ENCODE results near the gene CENPL. TPM values are rescaled to one million over a fixed set of nuclear protein-coding genes. Genes with fewer than 3 reads are reported as not detected.

The CENPL gene
- total and polyA plus RNA-seq, 9 of the 15 experiments (the other 6 are each of a cell fraction or from before 2014, with no cell fraction given): 33.0 to 52.7 (median 39.7) TPM

DNA sequence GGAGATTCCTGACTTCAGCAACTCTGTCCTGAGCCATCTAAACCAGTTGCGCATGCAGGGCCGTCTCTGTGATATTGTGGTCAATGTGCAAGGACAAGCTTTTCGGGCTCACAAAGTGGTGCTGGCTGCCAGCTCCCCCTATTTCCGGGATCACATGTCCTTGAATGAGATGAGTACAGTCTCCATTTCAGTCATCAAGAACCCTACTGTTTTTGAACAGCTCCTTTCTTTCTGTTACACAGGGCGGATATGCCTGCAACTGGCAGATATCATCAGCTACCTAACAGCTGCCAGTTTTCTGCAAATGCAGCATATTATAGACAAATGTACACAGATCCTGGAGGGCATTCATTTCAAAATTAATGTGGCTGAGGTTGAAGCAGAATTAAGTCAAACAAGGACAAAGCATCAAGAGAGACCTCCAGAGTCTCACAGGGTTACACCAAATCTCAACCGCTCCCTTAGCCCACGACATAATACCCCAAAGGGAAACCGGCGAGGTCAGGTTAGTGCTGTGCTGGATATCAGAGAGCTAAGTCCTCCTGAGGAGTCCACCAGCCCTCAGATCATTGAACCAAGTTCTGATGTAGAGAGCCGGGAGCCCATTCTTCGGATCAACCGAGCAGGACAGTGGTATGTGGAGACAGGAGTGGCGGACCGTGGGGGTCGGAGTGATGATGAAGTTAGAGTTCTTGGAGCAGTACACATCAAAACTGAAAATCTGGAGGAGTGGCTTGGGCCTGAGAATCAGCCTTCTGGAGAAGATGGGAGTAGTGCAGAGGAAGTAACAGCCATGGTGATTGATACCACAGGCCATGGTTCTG lies 45.8 kb upstream of the CENPL start (continued):
- TF ChIP-seq, protein P1, sequence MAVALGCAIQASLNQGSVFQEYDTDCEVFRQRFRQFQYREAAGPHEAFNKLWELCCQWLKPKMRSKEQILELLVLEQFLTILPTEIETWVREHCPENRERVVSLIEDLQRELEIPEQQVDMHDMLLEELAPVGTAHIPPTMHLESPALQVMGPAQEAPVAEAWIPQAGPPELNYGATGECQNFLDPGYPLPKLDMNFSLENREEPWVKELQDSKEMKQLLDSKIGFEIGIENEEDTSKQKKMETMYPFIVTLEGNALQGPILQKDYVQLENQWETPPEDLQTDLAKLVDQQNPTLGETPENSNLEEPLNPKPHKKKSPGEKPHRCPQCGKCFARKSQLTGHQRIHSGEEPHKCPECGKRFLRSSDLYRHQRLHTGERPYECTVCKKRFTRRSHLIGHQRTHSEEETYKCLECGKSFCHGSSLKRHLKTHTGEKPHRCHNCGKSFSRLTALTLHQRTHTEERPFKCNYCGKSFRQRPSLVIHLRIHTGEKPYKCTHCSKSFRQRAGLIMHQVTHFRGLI (CRISPR knock-in tag; IDR thresholded peaks at IDR 0.05): no peak
- TF ChIP-seq ETV5 (CRISPR knock-in tag; IDR thresholded peaks at IDR 0.05; ENCODE audit: low read depth) (peak; percentile 22; the same call in 1 of the 2 replicates), NUFIP1 (IDR thresholded peaks at IDR 0.05; ENCODE audit: partially characterized antibody) (no peak), FOXM1 (IDR thresholded peaks at IDR 0.05; ENCODE audit: low read depth) (no peak), FOXM1 (CRISPR knock-in tag; IDR thresholded peaks at IDR 0.05; ENCODE audit: low read depth) (no peak), CBFB (CRISPR knock-in tag; IDR thresholded peaks at IDR 0.05) (0 out of 2 replicates have a peak, but pooled peaks have one; percentile 34), MIER1 (IDR thresholded peaks at IDR 0.05; ENCODE audit: low read depth) (0 out of 2 replicates have a peak, but pooled peaks have one; percentile 23), WHSC1 (IDR thresholded peaks at IDR 0.05; ENCODE audit: low read length) (no peak)
- TF ChIP-seq, protein P2, sequence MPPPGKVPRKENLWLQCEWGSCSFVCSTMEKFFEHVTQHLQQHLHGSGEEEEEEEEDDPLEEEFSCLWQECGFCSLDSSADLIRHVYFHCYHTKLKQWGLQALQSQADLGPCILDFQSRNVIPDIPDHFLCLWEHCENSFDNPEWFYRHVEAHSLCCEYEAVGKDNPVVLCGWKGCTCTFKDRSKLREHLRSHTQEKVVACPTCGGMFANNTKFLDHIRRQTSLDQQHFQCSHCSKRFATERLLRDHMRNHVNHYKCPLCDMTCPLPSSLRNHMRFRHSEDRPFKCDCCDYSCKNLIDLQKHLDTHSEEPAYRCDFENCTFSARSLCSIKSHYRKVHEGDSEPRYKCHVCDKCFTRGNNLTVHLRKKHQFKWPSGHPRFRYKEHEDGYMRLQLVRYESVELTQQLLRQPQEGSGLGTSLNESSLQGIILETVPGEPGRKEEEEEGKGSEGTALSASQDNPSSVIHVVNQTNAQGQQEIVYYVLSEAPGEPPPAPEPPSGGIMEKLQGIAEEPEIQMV (tag; conservative IDR thresholded peaks at IDR 0.05; ENCODE audit: low read depth): no peak
- TF ChIP-seq, protein P3, sequence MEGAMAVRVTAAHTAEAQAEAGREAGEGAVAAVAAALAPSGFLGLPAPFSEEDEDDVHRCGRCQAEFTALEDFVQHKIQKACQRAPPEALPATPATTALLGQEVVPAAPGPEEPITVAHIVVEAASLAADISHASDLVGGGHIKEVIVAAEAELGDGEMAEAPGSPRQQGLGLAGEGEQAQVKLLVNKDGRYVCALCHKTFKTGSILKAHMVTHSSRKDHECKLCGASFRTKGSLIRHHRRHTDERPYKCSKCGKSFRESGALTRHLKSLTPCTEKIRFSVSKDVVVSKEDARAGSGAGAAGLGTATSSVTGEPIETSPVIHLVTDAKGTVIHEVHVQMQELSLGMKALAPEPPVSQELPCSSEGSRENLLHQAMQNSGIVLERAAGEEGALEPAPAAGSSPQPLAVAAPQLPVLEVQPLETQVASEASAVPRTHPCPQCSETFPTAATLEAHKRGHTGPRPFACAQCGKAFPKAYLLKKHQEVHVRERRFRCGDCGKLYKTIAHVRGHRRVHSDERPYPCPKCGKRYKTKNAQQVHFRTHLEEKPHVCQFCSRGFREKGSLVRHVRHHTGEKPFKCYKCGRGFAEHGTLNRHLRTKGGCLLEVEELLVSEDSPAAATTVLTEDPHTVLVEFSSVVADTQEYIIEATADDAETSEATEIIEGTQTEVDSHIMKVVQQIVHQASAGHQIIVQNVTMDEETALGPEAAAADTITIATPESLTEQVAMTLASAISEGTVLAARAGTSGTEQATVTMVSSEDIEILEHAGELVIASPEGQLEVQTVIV (CRISPR knock-in tag; IDR thresholded peaks at IDR 0.05; ENCODE audit: borderline replicate concordance): no peak
- TF ChIP-seq, protein P4, sequence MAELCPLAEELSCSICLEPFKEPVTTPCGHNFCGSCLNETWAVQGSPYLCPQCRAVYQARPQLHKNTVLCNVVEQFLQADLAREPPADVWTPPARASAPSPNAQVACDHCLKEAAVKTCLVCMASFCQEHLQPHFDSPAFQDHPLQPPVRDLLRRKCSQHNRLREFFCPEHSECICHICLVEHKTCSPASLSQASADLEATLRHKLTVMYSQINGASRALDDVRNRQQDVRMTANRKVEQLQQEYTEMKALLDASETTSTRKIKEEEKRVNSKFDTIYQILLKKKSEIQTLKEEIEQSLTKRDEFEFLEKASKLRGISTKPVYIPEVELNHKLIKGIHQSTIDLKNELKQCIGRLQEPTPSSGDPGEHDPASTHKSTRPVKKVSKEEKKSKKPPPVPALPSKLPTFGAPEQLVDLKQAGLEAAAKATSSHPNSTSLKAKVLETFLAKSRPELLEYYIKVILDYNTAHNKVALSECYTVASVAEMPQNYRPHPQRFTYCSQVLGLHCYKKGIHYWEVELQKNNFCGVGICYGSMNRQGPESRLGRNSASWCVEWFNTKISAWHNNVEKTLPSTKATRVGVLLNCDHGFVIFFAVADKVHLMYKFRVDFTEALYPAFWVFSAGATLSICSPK (IDR thresholded peaks at IDR 0.05; ENCODE audit: borderline replicate concordance): 0 out of 2 replicates have a peak, but pooled peaks have one; percentile 10
- TF ChIP-seq, protein P5, sequence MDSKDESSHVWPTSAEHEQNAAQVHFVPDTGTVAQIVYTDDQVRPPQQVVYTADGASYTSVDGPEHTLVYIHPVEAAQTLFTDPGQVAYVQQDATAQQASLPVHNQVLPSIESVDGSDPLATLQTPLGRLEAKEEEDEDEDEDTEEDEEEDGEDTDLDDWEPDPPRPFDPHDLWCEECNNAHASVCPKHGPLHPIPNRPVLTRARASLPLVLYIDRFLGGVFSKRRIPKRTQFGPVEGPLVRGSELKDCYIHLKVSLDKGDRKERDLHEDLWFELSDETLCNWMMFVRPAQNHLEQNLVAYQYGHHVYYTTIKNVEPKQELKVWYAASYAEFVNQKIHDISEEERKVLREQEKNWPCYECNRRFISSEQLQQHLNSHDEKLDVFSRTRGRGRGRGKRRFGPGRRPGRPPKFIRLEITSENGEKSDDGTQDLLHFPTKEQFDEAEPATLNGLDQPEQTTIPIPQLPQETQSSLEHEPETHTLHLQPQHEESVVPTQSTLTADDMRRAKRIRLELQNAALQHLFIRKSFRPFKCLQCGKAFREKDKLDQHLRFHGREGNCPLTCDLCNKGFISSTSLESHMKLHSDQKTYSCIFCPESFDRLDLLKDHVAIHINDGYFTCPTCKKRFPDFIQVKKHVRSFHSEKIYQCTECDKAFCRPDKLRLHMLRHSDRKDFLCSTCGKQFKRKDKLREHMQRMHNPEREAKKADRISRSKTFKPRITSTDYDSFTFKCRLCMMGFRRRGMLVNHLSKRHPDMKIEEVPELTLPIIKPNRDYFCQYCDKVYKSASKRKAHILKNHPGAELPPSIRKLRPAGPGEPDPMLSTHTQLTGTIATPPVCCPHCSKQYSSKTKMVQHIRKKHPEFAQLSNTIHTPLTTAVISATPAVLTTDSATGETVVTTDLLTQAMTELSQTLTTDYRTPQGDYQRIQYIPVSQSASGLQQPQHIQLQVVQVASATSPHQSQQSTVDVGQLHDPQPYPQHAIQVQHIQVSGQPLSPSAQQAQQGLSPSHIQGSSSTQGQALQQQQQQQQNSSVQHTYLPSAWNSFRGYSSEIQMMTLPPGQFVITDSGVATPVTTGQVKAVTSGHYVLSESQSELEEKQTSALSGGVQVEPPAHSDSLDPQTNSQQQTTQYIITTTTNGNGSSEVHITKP (IDR thresholded peaks at IDR 0.05; ENCODE audit: partially characterized antibody): peak; percentile 22
- TF ChIP-seq, protein P6, sequence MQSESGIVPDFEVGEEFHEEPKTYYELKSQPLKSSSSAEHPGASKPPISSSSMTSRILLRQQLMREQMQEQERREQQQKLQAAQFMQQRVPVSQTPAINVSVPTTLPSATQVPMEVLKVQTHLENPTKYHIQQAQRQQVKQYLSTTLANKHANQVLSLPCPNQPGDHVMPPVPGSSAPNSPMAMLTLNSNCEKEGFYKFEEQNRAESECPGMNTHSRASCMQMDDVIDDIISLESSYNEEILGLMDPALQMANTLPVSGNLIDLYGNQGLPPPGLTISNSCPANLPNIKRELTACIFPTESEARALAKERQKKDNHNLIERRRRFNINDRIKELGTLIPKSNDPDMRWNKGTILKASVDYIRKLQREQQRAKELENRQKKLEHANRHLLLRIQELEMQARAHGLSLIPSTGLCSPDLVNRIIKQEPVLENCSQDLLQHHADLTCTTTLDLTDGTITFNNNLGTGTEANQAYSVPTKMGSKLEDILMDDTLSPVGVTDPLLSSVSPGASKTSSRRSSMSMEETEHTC (IDR thresholded peaks at IDR 0.05): no peak
